Bronchial epithelial cell (primary cell): ENCODE results near the gene ZFAND6. TPM values are rescaled to one million over a fixed set of nuclear protein-coding genes. Genes with fewer than 3 reads are reported as not detected.
A peak's percentile ranks its signal among the peaks of the same experiment; 100 is the strongest.

Experiments used
- DNase-seq: peaks from one replicate; pipeline ENCODE4 v3.0.0-alpha.2; 2010; ENCODE audit warnings: low read depth
- FAIRE-seq: peaks from 2 replicates; lab custom pipeline; 2011; peaks lifted over from hg19 to GRCh38; lab: Jason Lieb, UNC
- H3K27me3 ChIP-seq: 2 replicates; pipeline ENCODE4 v1.5.1; 2011; ENCODE audit warnings: low read length; ENCODE audit not compliant: control insufficient read depth, insufficient read depth
- H3K36me3 ChIP-seq: 2 replicates; pipeline ENCODE4 v1.5.1; 2011; ENCODE audit warnings: low read length; ENCODE audit not compliant: control insufficient read depth, insufficient read depth
- H3K4me3 ChIP-seq: 2 replicates; pipeline ENCODE4 v1.5.1; 2011; ENCODE audit warnings: mild to moderate bottlenecking, low read depth, low read length, control low read depth
- total RNA-seq: library from RNA; depleted of rRNA; stranded (reverse); fragments of >200 nt; gene quantifications from 2 replicates; pipeline ENCODE4 v1.2.1, GENCODE V29; 2014
- TF ChIP-seq, protein P1 (sequence below): IDR thresholded peaks from 2 replicates; pipeline ENCODE4 v1.5.1; 2011; ENCODE audit warnings: mild to moderate bottlenecking, moderate library complexity, low read length, control low read depth, inconsistent platforms; ENCODE audit not compliant: insufficient read depth, severe bottlenecking

The ZFAND6 gene
- total RNA-seq, 1 donor from 2014 or later, result 186 TPM

DNA sequence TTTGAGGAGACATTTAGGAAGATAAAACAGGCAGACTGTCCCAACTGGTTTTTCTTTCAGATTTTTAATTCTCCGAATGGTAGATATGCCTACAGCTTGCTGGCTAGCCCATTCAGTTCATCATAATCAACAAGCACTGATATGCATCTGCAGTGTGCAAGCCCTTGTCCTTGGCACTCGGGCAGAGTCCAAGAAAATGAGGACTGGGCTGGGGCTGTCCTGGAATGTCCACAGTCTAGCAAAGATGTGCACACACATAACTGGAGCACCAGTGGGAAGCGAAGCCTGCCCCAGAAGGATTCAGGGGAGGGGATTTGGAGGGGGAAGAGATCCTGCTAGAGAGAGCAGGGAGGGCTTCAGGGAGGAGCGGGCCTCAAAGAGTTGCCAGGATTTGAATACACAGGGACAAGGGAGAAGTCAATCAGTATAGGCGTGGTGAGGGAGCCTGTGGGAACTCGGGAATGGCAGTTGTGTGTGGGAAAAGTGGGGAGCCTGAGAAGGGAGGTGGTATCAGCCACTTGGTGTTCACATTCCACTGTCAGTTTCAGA, 102.1 kb downstream of the ZFAND6 start:
- TF ChIP-seq, protein P1, sequence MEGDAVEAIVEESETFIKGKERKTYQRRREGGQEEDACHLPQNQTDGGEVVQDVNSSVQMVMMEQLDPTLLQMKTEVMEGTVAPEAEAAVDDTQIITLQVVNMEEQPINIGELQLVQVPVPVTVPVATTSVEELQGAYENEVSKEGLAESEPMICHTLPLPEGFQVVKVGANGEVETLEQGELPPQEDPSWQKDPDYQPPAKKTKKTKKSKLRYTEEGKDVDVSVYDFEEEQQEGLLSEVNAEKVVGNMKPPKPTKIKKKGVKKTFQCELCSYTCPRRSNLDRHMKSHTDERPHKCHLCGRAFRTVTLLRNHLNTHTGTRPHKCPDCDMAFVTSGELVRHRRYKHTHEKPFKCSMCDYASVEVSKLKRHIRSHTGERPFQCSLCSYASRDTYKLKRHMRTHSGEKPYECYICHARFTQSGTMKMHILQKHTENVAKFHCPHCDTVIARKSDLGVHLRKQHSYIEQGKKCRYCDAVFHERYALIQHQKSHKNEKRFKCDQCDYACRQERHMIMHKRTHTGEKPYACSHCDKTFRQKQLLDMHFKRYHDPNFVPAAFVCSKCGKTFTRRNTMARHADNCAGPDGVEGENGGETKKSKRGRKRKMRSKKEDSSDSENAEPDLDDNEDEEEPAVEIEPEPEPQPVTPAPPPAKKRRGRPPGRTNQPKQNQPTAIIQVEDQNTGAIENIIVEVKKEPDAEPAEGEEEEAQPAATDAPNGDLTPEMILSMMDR, result no peak
- peaks cover 7% of the 10 kb centered on the region for H3K36me3 ChIP-seq
- no peak overlapping the region for H3K4me3 ChIP-seq
- FAIRE-seq (no peak), DNase-seq (no peak)
- H3K27me3 ChIP-seq, result no peaks in the 10 kb centered on the region

DNA sequence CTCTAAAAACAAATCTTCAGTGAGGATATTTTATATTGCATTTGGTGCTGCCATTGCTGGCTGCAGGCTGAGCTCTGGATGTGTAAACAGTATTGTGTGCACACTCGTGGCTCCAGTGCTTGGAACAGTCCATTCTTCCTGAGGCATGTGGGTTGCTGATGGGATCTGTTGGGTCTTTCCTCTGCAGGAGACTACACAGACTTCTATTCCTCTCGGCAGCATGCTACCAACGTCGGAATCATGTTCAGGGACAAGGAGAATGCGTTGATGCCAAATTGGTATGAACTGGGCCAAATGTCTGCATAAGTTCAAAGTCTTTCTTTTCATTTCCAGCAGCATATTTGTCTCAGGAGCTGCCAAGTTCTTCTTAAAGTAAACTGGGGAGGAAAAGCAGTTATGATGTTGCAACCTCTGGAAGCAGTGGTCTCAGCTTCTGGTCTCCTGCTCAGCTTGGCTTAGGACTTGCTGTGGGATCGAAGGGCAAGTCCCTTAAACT, 102.6 kb downstream of the ZFAND6 start:
- no peak for FAIRE-seq
- no peak for DNase-seq
- H3K27me3 ChIP-seq, result no peaks in the 10 kb centered on the region
- H3K36me3 ChIP-seq, result peaks cover 7% of the 10 kb centered on the region
- no peak overlapping the region for H3K4me3 ChIP-seq
- TF ChIP-seq, protein P1, result no peak

DNA sequence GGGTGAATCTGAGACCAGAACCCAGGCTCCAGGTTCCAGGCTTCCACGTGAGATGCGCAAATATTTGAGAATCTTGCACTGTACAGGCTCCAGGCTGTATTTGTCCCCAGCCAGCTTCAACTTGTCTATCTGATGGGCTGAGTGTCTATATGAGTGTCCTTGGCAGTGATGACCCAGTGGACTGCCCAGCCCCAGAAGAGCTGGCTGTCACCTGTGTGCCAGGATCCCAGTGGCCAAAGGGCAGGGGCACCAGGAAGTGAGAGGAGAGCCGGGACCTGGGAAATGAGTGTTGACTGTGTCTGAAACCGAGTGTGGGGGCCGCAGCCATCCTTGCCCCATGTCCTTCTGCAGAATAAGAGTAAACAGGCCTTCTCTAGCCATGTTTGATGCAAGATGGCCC, 103.7 kb downstream of the ZFAND6 start:
- DNase-seq (no peak), FAIRE-seq (no peak)
- Histone ChIP-seq H3K36me3 (peaks cover 7% of the 10 kb centered on the region), H3K27me3 (no peaks in the 10 kb centered on the region), H3K4me3 (no peak overlapping the region)
- TF ChIP-seq, protein P1, result no peak

DNA sequence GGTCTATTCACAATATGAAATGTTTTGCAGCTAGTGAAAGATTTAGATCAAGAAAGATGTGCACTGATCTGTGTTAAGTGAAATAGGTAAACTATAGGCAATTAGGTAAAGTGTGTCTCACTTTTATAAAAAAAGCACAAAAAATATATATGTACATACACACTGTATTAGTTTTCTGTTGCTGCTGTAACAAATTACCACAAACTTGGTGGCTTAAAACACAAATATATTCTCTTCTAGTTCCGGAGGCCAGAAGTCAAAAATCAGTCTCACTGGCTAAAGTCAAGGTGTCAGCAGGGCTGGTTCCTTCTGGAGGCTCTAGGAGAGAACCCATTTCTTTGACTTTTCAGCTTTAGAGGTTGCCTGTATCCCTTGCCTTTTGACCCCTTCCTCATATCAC, 104.4 kb downstream of the ZFAND6 start:
- H3K27me3 ChIP-seq, result no peaks in the 10 kb centered on the region
- H3K4me3 ChIP-seq, result no peak overlapping the region
- peaks cover 7% of the 10 kb centered on the region for H3K36me3 ChIP-seq
- TF ChIP-seq, protein P1, result no peak
- FAIRE-seq, result no peak
- DNase-seq, result no peak

DNA sequence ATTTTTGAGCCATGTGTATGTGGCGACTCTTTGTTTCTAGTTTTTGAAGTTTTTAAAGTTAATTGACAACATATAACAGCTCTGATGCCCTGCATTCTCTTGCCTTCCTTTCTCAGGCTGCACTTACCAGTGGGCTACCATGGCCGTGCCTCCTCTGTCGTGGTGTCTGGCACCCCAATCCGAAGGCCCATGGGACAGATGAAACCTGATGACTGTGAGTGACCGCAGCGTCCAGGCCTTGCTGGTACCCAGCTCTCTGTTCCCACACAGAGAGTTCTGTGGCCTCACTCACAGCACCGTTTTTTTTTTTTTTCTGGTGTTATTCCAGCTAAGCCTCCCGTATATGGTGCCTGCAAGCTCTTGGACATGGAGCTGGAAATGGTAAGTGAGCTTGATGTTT, 108.5 kb downstream of the ZFAND6 start:
- TF ChIP-seq, protein P1, result no peak
- no peak for FAIRE-seq
- Histone ChIP-seq H3K36me3 (no peaks in the 10 kb centered on the region), H3K27me3 (no peaks in the 10 kb centered on the region), H3K4me3 (no peak overlapping the region)
- no peak for DNase-seq

DNA sequence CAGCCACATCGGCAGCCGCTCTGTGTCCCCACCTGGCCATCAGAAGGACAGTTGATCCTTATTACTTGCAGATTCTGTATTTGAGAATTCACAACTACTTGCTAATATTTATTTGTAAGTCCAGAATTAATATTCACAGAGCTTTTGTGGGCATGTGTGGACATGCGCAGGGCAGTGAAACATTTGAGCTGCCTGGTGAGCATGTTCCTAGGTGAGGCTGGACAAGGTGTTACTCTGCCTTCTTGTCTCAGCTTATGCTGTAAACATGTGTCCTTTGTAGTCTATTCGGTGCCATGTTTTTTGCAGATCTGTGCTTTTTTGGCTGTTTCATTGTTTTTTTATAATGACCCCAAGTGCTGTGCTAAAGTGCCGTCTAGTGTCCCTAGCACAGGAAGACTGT, 108.9 kb downstream of the ZFAND6 start:
- TF ChIP-seq, protein P1, result no peak
- DNase-seq (peak; percentile 78), FAIRE-seq (no peak)
- Histone ChIP-seq H3K4me3 (no peak overlapping the region), H3K36me3 (no peaks in the 10 kb centered on the region), H3K27me3 (no peaks in the 10 kb centered on the region)
